ENCODE measurements around the gene ZSWIM4. TPM values are rescaled to one million over a fixed set of nuclear protein-coding genes. Genes with fewer than 3 reads are reported as not detected.
"Not testable (repeated sequence)": the region's sequence is repeated elsewhere in the genome, so short reads cannot be mapped to it uniquely, and the experiment has no call there.

Gene ZSWIM4
- total RNA-seq, 4 donors from 2014 or later, result 1.6 to 9.1 (median 5.8) TPM

GRCh38 chr19:13790354-13790753, 4.9 kb upstream of the ZSWIM4 start:
- no peak for DNase-seq
- H3K9me3 ChIP-seq, result no peaks in the 10 kb centered on the region
- H3K27me3 ChIP-seq, result no peaks in the 10 kb centered on the region
- peak overlapping the region in 1 of 4 donors; percentile 74 for H3K27ac ChIP-seq
- peaks cover 0 to 19% (median 16%) of the 10 kb centered on the region in 4 donors for H3K4me1 ChIP-seq
- no peak overlapping the region for H3K4me3 ChIP-seq
- TF ChIP-seq CTCF (IDR thresholded peaks at IDR 0.05) (no peak), POLR2A (IDR thresholded peaks at IDR 0.05) (no peak)
- no peaks in the 10 kb centered on the region for H3K36me3 ChIP-seq

- H3K27ac ChIP-seq, result peak overlapping the region in 1 of 4 donors; percentile 93
- peaks cover 0 to 32% (median 23%) of the 10 kb centered on the region in 4 donors for H3K4me1 ChIP-seq
- not testable (repeated sequence) for H3K9me3 ChIP-seq
These were observed 1.9 kb upstream of the ZSWIM4 start for GRCh38 chr19:13793317-13793716.

GRCh38 chr19:13794398-13794756, 866 bp upstream of the ZSWIM4 start:
- H3K4me1 ChIP-seq, result peaks cover 0 to 23% (median 13%) of the 10 kb centered on the region in 4 donors
- peak; percentile 45 to 80 (median 66) for DNase-seq
- no peaks in the 10 kb centered on the region for H3K36me3 ChIP-seq
- peak overlapping the region; percentile 81 to 100 (median 96) for H3K4me3 ChIP-seq
- TF ChIP-seq POLR2A (IDR thresholded peaks at IDR 0.05), result no peak
- no peak for TF ChIP-seq CTCF (IDR thresholded peaks at IDR 0.05)
- peak overlapping the region; percentile 77 to 93 (median 92) for H3K27ac ChIP-seq
- H3K9me3 ChIP-seq, result no peaks in the 10 kb centered on the region
- no peaks in the 10 kb centered on the region for H3K27me3 ChIP-seq

More at GRCh38 chr19:13793317-13793716, 1.9 kb upstream of the ZSWIM4 start:
- not testable (repeated sequence) for H3K27me3 ChIP-seq, DNase-seq, H3K36me3 ChIP-seq, H3K4me3 ChIP-seq

GRCh38 chr19:13795595-13796300, 505 bp downstream of the ZSWIM4 start:
- no peak for DNase-seq
- TF ChIP-seq POLR2A (IDR thresholded peaks at IDR 0.05) (peak in 1 of 2 donors; percentile 17), CTCF (IDR thresholded peaks at IDR 0.05) (no peak)
- Histone ChIP-seq H3K27me3 (no peaks in the 10 kb centered on the region), H3K4me1 (peaks cover 0 to 19% (median 13%) of the 10 kb centered on the region in 4 donors), H3K4me3 (peak overlapping the region; percentile 81 to 100 (median 96)), H3K36me3 (no peaks in the 10 kb centered on the region), H3K9me3 (no peaks in the 10 kb centered on the region), H3K27ac (peak overlapping the region; percentile 85 to 93 (median 92))

GRCh38 chr19:13796301-13797057, 1.2 kb downstream of the ZSWIM4 start:
- TF ChIP-seq CTCF (IDR thresholded peaks at IDR 0.05) (no peak), POLR2A (IDR thresholded peaks at IDR 0.05) (no peak)
- Histone ChIP-seq H3K27ac (peak overlapping the region; percentile 85 to 93 (median 92)), H3K4me1 (peaks cover 0 to 19% (median 13%) of the 10 kb centered on the region in 4 donors), H3K36me3 (no peaks in the 10 kb centered on the region), H3K27me3 (no peaks in the 10 kb centered on the region), H3K9me3 (no peaks in the 10 kb centered on the region), H3K4me3 (peak overlapping the region; percentile 81 to 100 (median 96))
- DNase-seq, result peak in 2 of 3 donors; percentile 36 to 73

- no peak for DNase-seq
- Histone ChIP-seq H3K4me1 (peaks cover 0 to 19% (median 13%) of the 10 kb centered on the region in 4 donors), H3K4me3 (no peak overlapping the region), H3K36me3 (no peaks in the 10 kb centered on the region), H3K27me3 (no peaks in the 10 kb centered on the region), H3K9me3 (no peaks in the 10 kb centered on the region), H3K27ac (peak overlapping the region; percentile 85 to 93 (median 92))
- TF ChIP-seq CTCF (IDR thresholded peaks at IDR 0.05), result no peak
- TF ChIP-seq POLR2A (IDR thresholded peaks at IDR 0.05), result no peak
These were observed 1.8 kb downstream of the ZSWIM4 start for GRCh38 chr19:13797058-13797440.
